HG03521 (cell line): ENCODE data around the gene KIAA1755.
"Not testable (repeated sequence)": the region's sequence is repeated elsewhere in the genome, so short reads cannot be mapped to it uniquely, and the experiment has no call there.

Experiments
- ATAC-seq: cut with Tn5 transposase; IDR thresholded peaks from one replicate; pipeline ENCODE4 v1.9.1; 2021; ENCODE audit warnings: mild to moderate bottlenecking, moderate library complexity; ENCODE audit not compliant: unreplicated experiment

Gene KIAA1755

DNA sequence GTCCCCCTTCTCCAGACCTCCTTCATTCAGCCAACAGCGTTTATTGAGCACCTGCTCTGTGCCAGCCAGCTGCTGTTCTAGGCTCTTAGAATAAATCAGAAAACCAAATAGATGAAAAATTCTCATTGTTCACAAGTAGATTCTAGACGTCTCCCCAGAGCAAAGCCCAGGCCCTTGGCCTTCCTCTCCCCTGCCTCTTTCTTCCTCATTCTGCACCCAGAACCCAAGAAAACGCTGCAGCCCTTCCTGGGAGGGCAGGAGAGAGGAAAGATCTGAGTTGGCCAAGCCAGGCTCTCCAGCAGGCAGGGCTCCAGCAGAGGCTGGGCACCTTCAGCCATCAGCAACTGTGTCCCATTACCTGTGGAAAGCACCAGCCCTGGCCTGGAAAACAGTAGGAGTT is 31.4 kb upstream of the KIAA1755 start:
- no peak for ATAC-seq

- no peak for ATAC-seq
These were observed 30.6 kb upstream of the KIAA1755 start for GRCh38 chr20:38290829-38291814.

- ATAC-seq = no peak
These were observed 26.3 kb upstream of the KIAA1755 start for GRCh38 chr20:38286586-38287531.

GRCh38 chr20:38284893-38285444 is 24.4 kb upstream of the KIAA1755 start:
- ATAC-seq = no peak

- not testable (repeated sequence) for ATAC-seq
These were observed 23.6 kb upstream of the KIAA1755 start for GRCh38 chr20:38284066-38284650.

DNA sequence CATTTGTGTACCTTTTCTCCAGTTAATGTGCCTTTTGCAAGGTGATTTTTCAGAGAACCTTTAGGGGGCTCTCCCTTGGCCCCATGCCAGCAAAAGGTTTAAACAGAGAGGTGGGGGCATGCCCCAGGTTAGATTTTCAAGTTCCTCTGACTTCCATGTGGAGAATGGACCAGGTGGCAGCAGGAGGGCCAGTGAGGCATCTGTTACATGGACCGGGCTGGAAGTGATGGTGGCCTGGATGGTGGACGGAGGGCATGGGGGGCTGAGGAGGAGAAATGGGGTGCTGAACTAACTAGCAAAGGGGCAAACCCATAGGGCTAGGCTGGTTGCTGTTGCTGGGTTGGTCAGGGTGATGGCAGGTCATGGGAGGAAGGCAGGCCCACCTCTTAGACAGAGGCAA is 22.7 kb upstream of the KIAA1755 start:
- no peak for ATAC-seq

DNA sequence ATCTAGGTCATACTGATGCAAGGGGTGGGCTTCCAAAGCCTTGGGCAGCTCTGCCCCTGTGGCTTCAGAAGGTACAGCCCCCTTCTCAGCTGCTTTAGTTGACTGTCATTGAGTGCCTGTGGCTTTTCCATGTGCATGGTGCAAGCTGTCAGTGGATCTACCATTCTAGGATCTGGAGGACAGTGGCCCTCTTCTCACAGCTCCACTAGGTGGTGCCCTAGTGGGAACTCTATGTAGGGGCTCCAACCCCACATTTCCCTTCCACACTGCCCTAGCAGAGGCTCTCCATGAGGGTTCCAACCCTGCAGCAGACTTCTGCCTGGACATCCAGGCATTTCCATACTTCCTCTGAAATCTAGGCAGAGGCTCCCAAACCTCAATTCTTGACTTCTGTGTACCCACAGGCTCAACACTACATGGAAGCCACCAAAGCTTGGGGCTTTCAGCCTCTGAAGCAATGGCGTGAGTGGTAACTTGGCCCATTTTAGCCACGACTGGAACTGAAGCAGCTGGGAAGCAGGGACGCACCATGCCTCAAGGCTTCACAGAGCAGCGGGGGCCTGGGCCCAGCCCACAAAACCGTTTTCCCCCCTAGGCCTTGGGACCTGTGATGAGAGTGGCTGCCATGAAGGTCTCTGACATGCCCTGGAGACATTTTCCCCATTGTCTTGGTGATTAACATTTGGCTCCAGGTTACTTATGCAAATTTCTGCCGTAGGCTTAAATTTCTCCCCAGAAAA is 20.8 kb upstream of the KIAA1755 start:
- not testable (repeated sequence) for ATAC-seq

GRCh38 chr20:38278763-38279162 is 18.2 kb upstream of the KIAA1755 start:
- no peak for ATAC-seq

- no peak for ATAC-seq
These were observed 17.6 kb upstream of the KIAA1755 start for GRCh38 chr20:38278131-38278530.

DNA sequence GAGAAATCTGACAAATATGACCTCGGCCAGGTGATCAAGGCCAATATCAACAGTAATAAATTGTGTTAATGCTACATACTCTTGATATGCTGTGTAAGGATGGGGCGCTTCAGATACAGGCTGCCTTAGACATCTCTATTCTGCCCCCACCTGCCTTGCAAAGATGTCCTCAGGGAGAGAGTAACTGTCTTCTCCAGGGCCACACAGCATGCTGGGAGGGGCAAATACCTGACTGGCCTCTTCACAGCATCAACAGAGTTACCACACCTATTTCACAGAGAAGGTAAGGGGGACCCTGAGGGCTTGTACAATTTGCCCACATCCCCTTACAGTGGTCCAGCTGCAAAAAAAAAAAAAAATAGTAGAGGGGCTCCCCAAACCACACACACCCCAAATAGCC is 17.2 kb upstream of the KIAA1755 start:
- ATAC-seq = no peak

DNA sequence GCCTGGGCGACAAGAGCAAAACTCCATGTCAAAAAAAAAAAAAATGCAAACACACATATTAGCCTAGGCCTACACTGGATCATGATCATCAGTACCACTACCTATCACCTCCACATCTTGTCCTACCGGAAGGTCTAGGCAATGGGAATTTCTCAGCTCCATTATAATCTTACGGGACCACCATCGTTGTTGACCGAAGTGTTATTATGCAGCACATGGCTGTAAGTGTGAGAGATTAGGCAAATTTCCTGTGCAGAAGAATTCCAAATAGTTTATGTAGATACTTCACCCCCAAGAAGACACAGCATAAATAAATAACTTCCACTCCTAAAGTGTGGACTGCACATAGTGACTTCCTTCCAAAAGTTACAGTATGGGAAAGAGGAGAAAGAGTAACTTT is 16.8 kb upstream of the KIAA1755 start:
- ATAC-seq = no peak

DNA sequence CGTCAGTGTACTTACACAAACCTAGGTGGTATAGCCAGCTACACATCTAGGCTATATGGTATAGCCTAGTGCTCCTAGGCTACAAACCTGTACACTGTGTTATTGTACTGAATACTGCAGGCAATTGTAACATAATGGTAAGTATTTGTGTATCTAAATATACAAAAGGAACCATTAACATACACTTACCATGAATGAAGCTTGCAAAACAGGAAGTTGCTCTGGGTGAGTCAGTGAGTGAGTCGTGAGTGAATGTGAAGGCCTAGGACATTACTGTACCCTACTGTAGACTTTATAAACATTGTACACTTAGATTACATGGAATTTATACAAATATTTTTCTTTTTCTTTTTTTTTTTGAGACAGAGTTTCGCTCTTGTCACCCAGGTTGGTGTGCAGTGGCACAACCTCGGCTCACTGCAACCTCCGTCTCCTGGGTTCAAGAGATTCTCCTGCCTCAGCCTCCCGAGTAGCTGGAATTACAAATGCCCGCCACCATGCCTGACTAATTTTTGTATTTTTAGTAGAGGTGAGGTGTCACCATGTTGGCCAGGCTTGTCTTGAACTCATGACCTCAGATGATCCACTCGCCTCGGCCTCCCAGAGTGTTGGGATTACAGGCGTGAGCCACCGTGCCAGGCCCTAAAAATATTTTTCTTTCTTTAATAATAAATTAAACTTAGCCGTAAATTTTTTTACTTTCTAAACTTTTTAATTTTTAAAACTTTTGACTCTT is 15.4 kb upstream of the KIAA1755 start:
- ATAC-seq = no peak

GRCh38 chr20:38272961-38273360 is 12.4 kb upstream of the KIAA1755 start:
- ATAC-seq = no peak

- no peak for ATAC-seq
These were observed 11.9 kb upstream of the KIAA1755 start for GRCh38 chr20:38272398-38272797.

GRCh38 chr20:38271608-38272120 is 11.1 kb upstream of the KIAA1755 start:
- ATAC-seq = no peak

- no peak for ATAC-seq
These were observed 10.5 kb upstream of the KIAA1755 start for GRCh38 chr20:38270869-38271605.

DNA sequence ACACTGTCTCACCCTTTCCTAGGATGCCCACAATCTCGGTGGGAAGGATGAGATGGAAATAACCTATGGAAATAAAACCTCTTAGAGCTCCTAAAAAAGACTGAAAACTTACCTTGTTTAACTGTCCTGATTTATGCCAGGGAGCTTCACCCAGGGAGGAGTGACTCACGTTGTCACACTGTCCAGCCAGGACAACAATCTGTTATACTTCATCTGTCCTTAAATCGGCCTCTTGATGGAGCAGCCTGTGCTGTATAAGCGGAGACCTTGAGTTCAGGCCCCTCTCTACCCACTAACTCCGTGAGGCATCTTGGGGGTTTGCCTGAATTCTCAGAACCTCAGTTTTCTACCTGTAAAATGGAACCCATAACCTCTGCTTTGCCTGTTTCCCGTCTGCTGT is 9.2 kb upstream of the KIAA1755 start:
- no peak for ATAC-seq

GRCh38 chr20:38269040-38269439 is 8.5 kb upstream of the KIAA1755 start:
- ATAC-seq = no peak
